Retinal pigment epithelial cell (primary cell): ENCODE measurements around the gene SIGLEC11.

Experiments
- DNase-seq: peaks from one replicate; pipeline ENCODE4 v3.0.0-alpha.2; 2010; ENCODE audit warnings: low read depth
- H3K4me3 ChIP-seq: 2 replicates; pipeline ENCODE4 v1.5.1; 2011; ENCODE audit warnings: mild to moderate bottlenecking, low read length, control low read depth, moderate library complexity
- TF ChIP-seq, protein P1 (sequence below): conservative IDR thresholded peaks from 2 replicates; pipeline ENCODE4 v1.5.1; 2011; ENCODE audit warnings: low read depth, low read length, control low read depth, inconsistent platforms

Gene SIGLEC11

DNA sequence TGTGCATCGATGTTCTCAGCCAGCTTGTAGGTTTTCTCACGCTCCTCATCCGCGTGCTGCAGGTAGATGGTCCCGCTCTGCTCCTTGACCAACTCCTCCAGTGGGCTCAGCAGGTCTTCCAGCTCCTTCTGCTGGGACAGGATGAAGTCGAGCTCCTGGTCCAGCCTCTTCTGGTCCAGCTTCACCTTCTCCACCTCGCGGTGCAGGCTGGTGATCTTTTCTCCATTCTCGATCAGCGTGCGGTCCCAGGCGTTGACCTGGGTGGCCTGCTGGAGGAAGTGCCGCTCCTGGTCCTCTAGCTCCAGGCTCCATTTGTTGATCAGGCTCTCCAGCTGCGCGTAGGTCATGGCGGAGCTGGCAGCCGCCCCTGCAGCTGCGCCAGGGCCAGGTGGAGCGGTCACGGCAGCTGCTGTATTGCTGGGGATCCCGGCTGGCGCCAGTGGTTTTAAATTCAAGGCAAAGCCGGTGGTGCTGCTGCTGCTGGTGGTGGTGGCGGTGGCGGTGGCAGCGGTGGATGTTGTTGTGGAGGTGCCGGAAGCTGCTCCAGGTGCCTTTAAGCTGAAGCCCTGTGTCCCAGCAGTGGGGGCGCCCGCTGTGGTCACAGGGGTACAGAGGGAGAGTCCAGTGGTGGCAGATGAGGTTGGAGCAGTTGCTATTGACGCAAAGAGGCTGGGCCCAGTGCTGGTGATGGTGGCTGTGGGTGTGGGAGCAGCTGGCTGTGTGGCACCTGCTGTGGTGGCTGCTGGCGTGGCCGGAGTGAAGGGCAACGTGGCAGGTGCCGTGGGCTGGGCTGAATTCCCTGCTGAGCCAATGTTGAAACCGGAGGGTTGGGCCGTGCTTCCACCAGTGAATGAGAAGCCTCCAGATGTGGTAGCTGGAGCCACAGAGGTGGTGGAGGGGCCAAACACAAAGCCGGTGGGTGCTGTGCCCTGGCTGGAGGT is 52.2 kb downstream of the SIGLEC11 start:
- TF ChIP-seq, protein P1, sequence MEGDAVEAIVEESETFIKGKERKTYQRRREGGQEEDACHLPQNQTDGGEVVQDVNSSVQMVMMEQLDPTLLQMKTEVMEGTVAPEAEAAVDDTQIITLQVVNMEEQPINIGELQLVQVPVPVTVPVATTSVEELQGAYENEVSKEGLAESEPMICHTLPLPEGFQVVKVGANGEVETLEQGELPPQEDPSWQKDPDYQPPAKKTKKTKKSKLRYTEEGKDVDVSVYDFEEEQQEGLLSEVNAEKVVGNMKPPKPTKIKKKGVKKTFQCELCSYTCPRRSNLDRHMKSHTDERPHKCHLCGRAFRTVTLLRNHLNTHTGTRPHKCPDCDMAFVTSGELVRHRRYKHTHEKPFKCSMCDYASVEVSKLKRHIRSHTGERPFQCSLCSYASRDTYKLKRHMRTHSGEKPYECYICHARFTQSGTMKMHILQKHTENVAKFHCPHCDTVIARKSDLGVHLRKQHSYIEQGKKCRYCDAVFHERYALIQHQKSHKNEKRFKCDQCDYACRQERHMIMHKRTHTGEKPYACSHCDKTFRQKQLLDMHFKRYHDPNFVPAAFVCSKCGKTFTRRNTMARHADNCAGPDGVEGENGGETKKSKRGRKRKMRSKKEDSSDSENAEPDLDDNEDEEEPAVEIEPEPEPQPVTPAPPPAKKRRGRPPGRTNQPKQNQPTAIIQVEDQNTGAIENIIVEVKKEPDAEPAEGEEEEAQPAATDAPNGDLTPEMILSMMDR: no peak
- H3K4me3 ChIP-seq: no peak overlapping the region
- DNase-seq: no peak

DNA sequence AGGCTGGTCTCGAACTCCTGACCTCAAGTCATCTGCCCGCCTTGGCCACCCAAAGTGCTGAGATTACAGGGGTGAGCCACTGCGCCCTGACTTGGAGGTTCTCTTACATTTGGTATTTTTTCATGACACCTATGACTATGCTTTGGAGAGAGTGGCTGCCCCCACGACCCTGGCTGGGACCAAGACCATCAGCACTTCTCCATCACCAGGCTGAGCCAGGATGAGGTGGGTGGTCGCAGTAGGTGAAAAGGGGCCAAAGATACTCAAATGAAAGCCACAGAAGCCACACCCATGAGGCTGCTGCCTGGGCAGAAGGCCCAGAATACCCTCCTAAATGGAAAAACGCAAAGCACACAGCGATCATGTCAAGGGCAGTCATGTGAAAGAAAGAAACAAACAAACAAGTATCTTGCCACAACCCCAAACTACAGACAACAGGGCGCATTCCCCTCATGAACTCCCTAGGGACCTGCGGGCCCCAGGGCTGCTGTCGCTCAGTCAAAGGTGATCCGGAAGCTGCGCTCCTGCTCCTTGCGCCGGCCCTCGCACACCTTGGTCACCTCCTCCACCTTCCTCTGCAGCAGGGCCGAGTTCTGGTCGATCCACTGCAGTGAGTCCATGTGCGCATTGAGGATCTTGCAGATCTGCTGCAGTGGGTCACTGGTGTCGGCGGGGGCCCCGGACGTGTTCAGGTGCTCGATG is 53.1 kb downstream of the SIGLEC11 start:
- TF ChIP-seq, protein P1: no peak
- H3K4me3 ChIP-seq: no peak overlapping the region
- no peak for DNase-seq

DNA sequence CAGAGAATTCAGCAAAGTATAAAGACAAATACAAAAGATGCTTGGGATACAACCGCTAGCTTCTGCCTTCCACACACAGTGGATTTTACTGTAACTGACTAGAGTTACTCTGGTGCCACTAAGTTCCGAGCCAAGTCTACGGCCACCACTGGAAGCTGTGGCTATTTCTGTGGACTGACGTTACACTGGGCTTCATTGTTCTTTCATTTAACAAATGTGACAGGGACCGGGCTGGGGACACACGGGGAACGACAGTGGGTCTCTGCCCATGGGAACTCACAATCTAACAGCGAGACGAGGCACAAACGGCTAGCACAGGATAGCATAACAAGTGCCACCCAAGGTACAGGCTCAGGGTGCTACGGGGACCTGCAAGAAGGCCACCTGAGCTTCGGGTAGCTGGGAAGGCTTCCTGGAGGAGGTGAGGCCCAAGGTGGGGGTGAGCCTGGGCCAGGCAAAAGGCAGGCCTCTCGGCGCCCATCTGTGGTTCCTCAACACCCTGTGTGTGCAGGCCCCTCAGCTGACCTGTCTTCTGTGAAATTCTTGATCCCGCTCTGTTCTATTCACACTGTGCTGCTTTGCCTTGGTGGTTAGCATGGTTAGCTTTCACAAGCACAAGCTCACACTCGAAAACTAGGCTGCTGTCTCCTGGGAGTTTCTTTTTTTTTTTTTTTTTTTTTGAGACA is 54.0 kb downstream of the SIGLEC11 start:
- H3K4me3 ChIP-seq: no peak overlapping the region
- TF ChIP-seq, protein P1: no peak
- DNase-seq: no peak

DNA sequence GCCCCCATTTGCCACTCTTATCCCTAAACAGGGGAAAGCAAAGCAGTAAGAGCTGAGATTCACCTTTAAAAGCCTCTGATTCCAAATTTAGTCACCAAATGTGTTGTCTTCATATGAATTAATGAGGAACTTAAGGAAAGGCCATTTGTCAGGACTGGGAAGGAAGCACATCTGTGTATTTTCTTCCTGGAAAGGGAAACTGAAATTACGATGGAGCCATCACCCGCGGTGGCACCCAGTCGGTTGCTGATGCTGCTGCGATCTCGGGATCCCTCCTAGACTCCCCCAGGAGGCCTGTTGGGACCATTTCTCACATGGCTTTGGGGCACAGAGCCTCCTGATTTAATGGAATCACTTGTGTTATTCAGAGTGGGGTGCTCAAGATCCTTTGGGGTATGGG is 56.8 kb downstream of the SIGLEC11 start:
- no peak for DNase-seq
- TF ChIP-seq, protein P1: no peak
- H3K4me3 ChIP-seq: no peak overlapping the region
